GM12878 (cell line): ENCODE measurements around the gene NAV2. TPM values are rescaled to one million over a fixed set of nuclear protein-coding genes. Genes with fewer than 3 reads are reported as not detected.

Experiments used
- ATAC-seq: fragments of 200-7000 bp; cut with Tn5 transposase; 3 replicates; pipeline ENCODE4 v1.9.1; 2020; ENCODE audit warnings: mild to moderate bottlenecking, moderate library complexity
- BruUV-seq: library from RNA; stranded (reverse); fragments of 400-500 nt; replicated peaks from 2 replicates; lab custom pipeline; 2021; lab: Mats Ljungman, UMichigan
- CTCF ChIA-PET: fragments of 300-600 bp; sonication (Branson Sonifier 250); formaldehyde crosslinking; extraction: SDS; loops from one replicate; lab custom pipeline; 2021; ENCODE audit warnings: inconsistent platforms; lab: Yijun Ruan, JAX
- POLR2A ChIA-PET: fragments of 350-600 bp; formaldehyde crosslinking; extraction: SDS; loops from one replicate; lab custom pipeline; 2021; ENCODE audit warnings: inconsistent platforms; lab: Charles Lee
- RAD21 ChIA-PET: fragments of 300-600 bp; sonication (Branson Sonifier 250); formaldehyde crosslinking; loops from one replicate; lab custom pipeline; 2023; ENCODE audit warnings: antibody characterized with exemption; ENCODE audit not compliant: unreplicated experiment; lab: Charles Lee
- SMC1A ChIA-PET: fragments of 300-600 bp; sonication (Branson Sonifier 250); formaldehyde crosslinking; loops from one replicate; lab custom pipeline; 2023; ENCODE audit not compliant: unreplicated experiment, uncharacterized antibody; lab: Charles Lee
- DNase-seq: peaks from one replicate; pipeline ENCODE4 v3.0.0-alpha.2; 2011; ENCODE audit warnings: low read depth, low spot score
- FAIRE-seq: peaks from 3 replicates; lab custom pipeline; 2011; peaks lifted over from hg19 to GRCh38; lab: Jason Lieb, UNC
- H2AFZ ChIP-seq: 2 replicates; pipeline ENCODE4 v1.6.0; 2011; ENCODE audit warnings: low read depth, low read length, control low read depth; ENCODE audit not compliant: control insufficient read depth
- H3K27ac ChIP-seq: 2 replicates; pipeline ENCODE4 v1.5.1; 2011; ENCODE audit warnings: control low read depth; ENCODE audit not compliant: control insufficient read depth, insufficient read depth
- H3K27me3 ChIP-seq, 2 experiments: replicated peaks in 1 of 2; 2 replicates each; pipeline versions ENCODE4 v1.6.0 to v1.6.1; 2011; ENCODE audit warnings: low read length in 1 of 2; ENCODE audit not compliant: control insufficient read depth in 2 of 2, insufficient read depth in 2 of 2
- H3K36me3 ChIP-seq, 2 experiments: 2 replicates each; pipeline ENCODE4 v1.5.1; 2011; ENCODE audit warnings: low read length in 1 of 2; ENCODE audit not compliant: control insufficient read depth in 2 of 2, insufficient read depth in 2 of 2
- H3K4me1 ChIP-seq: 2 replicates; pipeline ENCODE4 v1.6.1; 2011; ENCODE audit warnings: mild to moderate bottlenecking, low read length, moderate library complexity, mixed read lengths; ENCODE audit not compliant: control insufficient read depth, insufficient read depth
- H3K4me2 ChIP-seq: 2 replicates; pipeline ENCODE4 v1.6.0; 2011; ENCODE audit warnings: control low read depth; ENCODE audit not compliant: control insufficient read depth, insufficient read depth
- H3K4me3 ChIP-seq: fragments of 200-600 bp; sonication (generic); 2 replicates; pipeline ENCODE4 v1.5.1; 2016
- H3K79me2 ChIP-seq: 2 replicates; pipeline ENCODE4 v1.6.0; 2011; ENCODE audit warnings: low read length; ENCODE audit not compliant: control insufficient read depth, insufficient read depth
- H3K9ac ChIP-seq: 2 replicates; pipeline ENCODE4 v1.8.0; 2011; ENCODE audit warnings: low read length, control low read depth, mixed read lengths; ENCODE audit not compliant: control insufficient read depth, insufficient read depth
- H3K9me3 ChIP-seq: replicated peaks from 3 replicates; pipeline ENCODE4 v1.5.1; 2011; ENCODE audit warnings: mild to moderate bottlenecking, low read length; ENCODE audit not compliant: control insufficient read depth, insufficient read depth
- H4K20me1 ChIP-seq: 2 replicates; pipeline ENCODE4 v1.6.0; 2011; ENCODE audit not compliant: control insufficient read depth, insufficient read depth
- BRCA1 ChIP-seq: IDR thresholded peaks from 2 replicates; pipeline ENCODE4 v1.6.1; 2011; ENCODE audit warnings: low read depth, low read length, improper control_type of control experiment
- ESRRA ChIP-seq: IDR thresholded peaks from 2 replicates; pipeline ENCODE4 v1.6.1; 2012; ENCODE audit warnings: mild to moderate bottlenecking, low read length, improper control_type of control experiment
- POLR2AphosphoS5 ChIP-seq: IDR thresholded peaks from 2 replicates; pipeline ENCODE4 v1.6.1; 2011; ENCODE audit warnings: mild to moderate bottlenecking, low read length, inconsistent platforms
- RAD21 ChIP-seq: IDR thresholded peaks from 2 replicates; pipeline ENCODE4 v1.6.1; 2011; ENCODE audit warnings: mild to moderate bottlenecking, low read depth, low read length, moderate library complexity; ENCODE audit not compliant: insufficient read depth
- RAD51 ChIP-seq: fragments of 450-650 bp; IDR thresholded peaks from 2 replicates; pipeline ENCODE4 v1.6.1; 2016; ENCODE audit warnings: moderate library complexity, mild to moderate bottlenecking, inconsistent platforms
- SMAD5 ChIP-seq: IDR thresholded peaks from 2 replicates; pipeline ENCODE4 v1.6.1; 2016; ENCODE audit warnings: antibody characterized with exemption, low read depth
- SMC3 ChIP-seq: IDR thresholded peaks from 2 replicates; pipeline ENCODE4 v1.6.1; 2011; ENCODE audit warnings: low read length, improper control_type of control experiment, borderline replicate concordance
- TCF7 ChIP-seq: IDR thresholded peaks from 2 replicates; pipeline ENCODE4 v1.6.1; 2014; ENCODE audit warnings: antibody characterized with exemption, borderline replicate concordance
- WGBS: methylation state at CpG from one replicate; pipeline ENCODE4 v1.1.6; 2016; ENCODE audit warnings: low lambda C conversion rate; ENCODE audit not compliant: insufficient replicate concordance, insufficient coverage; ENCODE audit errors: missing lambda C conversion rate; 5-methylcytosine and 5-hydroxymethylcytosine counted together
- in situ Hi-C: fragments of 300-500 bp; cut with MboI; formaldehyde crosslinking; loops from 9 replicates; pipeline ENCODE4 v1.14.3; 2018; ENCODE audit warnings: mixed read lengths
- intact Hi-C: fragments of 100-400 bp; cut with micrococcal nuclease; formaldehyde crosslinking; loops from one replicate; pipeline ENCODE4 v1.14.2; 2022; ENCODE audit not compliant: unreplicated experiment
- polyA plus RNA-seq, 11 experiments: library from polyadenylated mRNA; depleted of rRNA in 4 of 11; unstranded in 6 of 11; stranded (reverse) in 5 of 11; fragments of >200 nt; fragmentation: Nextera tagmentation in 4 of 11; fragmentation: Illumina TruSeq in 1 of 11; extraction: Ambion mirVana in 4 of 11; extraction: Trizol in 1 of 11; gene quantifications; 1 replicate in 1 of 11; 2 replicates in 10 of 11; pipeline versions ENCODE4 v1.2.1 to v1.2.3, GENCODE V29; 2011 to 2016; ENCODE audit warnings: inconsistent platforms in 2 of 11, missing spikeins in 2 of 11, low read depth in 1 of 11
- total RNA-seq, 4 experiments: library from RNA; depleted of rRNA in 3 of 4; stranded (reverse); fragments of >200 nt in 3 of 4; fragmentation: Illumina TruSeq in 1 of 4; extraction: Trizol in 1 of 4; gene quantifications; 2 replicates each; pipeline versions ENCODE4 v1.2.1 to v1.2.3, GENCODE V29; 2013 to 2021
- TF ChIP-seq, protein P1 (sequence below): fragments of 450-650 bp; formaldehyde crosslinking; IDR thresholded peaks from 2 replicates; pipeline ENCODE4 v1.4.0; 2020; ENCODE audit warnings: mild to moderate bottlenecking, moderate library complexity
- TF ChIP-seq, protein P2 (sequence below): fragments of 450-650 bp; IDR thresholded peaks from 2 replicates; pipeline ENCODE4 v1.6.1; 2017; ENCODE audit warnings: mild to moderate bottlenecking, moderate library complexity
- TF ChIP-seq, protein P3 (sequence below): fragments of 450-650 bp; IDR thresholded peaks from 2 replicates; pipeline ENCODE4 v1.6.1; 2016; ENCODE audit warnings: mild to moderate bottlenecking
- TF ChIP-seq, protein P4 (sequence below): fragments of 450-650 bp; IDR thresholded peaks from 2 replicates; pipeline ENCODE4 v1.6.1; 2017; ENCODE audit warnings: mild to moderate bottlenecking, moderate library complexity

The NAV2 gene
- total and polyA plus RNA-seq, 10 of the 15 experiments (the other 5 are each of a cell fraction or from before 2014, with no cell fraction given), result 0.35 to 6.1 (median 1.1) TPM

DNA sequence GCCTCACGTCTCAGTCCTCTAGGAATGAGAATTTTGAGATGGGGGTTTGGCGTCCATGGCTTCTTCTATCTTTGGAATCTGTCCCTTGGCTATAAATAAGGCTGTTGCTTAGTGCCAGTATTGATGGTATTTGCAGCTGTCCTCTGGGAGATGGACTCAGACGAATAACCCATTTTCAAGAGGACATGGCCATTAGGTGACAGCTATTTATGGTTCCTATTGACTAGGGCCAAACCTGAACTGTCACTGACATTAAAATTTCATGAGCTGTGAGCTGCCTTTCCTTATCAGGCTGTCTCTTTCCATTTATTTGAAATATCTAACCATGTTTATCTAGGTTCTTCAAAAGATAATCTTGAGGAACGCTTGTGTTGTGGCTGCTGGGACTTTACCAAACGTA, 92.7 kb downstream of the NAV2 start:
- in situ Hi-C loops, result no loop called here
- ChIA-PET RAD21 (no interaction called here), SMC1A (interaction anchor here (1.5 to 2.9 kb wide), 2 partner anchors 14 to 27 kb away, joined by 3 to 11 read pairs; no protein-coding TSS in a partner anchor), CTCF (interaction anchor here (1.6 to 4.3 kb wide), 2 partner anchors 22 to 241 kb away, joined by 4 to 38 read pairs; no protein-coding TSS in a partner anchor), POLR2A (no interaction called here)
- H3K27ac ChIP-seq, result no peak overlapping the region
- H3K9me3 ChIP-seq, result no peaks in the 10 kb centered on the region
- H3K4me2 ChIP-seq, result no peak overlapping the region
- no peak overlapping the region for H3K9ac ChIP-seq
- H3K79me2 ChIP-seq, result no peaks in the 10 kb centered on the region
- no peaks in the 10 kb centered on the region for H3K36me3 ChIP-seq
- H3K27me3 ChIP-seq, result no peaks in the 10 kb centered on the region
- no TSS peak for BruUV-seq
- ATAC-seq, result no peak
- FAIRE-seq, result no peak
- H4K20me1 ChIP-seq, result no peaks in the 10 kb centered on the region
- H2AFZ ChIP-seq, result no peak overlapping the region
- no peaks in the 10 kb centered on the region for H3K4me1 ChIP-seq
- H3K4me3 ChIP-seq, result no peak overlapping the region
- DNase-seq, result no peak
- intact Hi-C loops, result no loop called here
- 22% methylated on average over 5 of the region's 5 CpGs for WGBS
- TF ChIP-seq, protein P1, sequence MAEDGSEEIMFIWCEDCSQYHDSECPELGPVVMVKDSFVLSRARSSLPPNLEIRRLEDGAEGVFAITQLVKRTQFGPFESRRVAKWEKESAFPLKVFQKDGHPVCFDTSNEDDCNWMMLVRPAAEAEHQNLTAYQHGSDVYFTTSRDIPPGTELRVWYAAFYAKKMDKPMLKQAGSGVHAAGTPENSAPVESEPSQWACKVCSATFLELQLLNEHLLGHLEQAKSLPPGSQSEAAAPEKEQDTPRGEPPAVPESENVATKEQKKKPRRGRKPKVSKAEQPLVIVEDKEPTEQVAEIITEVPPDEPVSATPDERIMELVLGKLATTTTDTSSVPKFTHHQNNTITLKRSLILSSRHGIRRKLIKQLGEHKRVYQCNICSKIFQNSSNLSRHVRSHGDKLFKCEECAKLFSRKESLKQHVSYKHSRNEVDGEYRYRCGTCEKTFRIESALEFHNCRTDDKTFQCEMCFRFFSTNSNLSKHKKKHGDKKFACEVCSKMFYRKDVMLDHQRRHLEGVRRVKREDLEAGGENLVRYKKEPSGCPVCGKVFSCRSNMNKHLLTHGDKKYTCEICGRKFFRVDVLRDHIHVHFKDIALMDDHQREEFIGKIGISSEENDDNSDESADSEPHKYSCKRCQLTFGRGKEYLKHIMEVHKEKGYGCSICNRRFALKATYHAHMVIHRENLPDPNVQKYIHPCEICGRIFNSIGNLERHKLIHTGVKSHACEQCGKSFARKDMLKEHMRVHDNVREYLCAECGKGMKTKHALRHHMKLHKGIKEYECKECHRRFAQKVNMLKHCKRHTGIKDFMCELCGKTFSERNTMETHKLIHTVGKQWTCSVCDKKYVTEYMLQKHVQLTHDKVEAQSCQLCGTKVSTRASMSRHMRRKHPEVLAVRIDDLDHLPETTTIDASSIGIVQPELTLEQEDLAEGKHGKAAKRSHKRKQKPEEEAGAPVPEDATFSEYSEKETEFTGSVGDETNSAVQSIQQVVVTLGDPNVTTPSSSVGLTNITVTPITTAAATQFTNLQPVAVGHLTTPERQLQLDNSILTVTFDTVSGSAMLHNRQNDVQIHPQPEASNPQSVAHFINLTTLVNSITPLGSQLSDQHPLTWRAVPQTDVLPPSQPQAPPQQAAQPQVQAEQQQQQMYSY, result no peak
- no peak for TF ChIP-seq BRCA1
- TF ChIP-seq, protein P2, sequence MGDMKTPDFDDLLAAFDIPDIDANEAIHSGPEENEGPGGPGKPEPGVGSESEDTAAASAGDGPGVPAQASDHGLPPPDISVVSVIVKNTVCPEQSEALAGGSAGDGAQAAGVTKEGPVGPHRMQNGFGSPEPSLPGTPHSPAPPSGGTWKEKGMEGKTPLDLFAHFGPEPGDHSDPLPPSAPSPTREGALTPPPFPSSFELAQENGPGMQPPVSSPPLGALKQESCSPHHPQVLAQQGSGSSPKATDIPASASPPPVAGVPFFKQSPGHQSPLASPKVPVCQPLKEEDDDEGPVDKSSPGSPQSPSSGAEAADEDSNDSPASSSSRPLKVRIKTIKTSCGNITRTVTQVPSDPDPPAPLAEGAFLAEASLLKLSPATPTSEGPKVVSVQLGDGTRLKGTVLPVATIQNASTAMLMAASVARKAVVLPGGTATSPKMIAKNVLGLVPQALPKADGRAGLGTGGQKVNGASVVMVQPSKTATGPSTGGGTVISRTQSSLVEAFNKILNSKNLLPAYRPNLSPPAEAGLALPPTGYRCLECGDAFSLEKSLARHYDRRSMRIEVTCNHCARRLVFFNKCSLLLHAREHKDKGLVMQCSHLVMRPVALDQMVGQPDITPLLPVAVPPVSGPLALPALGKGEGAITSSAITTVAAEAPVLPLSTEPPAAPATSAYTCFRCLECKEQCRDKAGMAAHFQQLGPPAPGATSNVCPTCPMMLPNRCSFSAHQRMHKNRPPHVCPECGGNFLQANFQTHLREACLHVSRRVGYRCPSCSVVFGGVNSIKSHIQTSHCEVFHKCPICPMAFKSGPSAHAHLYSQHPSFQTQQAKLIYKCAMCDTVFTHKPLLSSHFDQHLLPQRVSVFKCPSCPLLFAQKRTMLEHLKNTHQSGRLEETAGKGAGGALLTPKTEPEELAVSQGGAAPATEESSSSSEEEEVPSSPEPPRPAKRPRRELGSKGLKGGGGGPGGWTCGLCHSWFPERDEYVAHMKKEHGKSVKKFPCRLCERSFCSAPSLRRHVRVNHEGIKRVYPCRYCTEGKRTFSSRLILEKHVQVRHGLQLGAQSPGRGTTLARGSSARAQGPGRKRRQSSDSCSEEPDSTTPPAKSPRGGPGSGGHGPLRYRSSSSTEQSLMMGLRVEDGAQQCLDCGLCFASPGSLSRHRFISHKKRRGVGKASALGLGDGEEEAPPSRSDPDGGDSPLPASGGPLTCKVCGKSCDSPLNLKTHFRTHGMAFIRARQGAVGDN, result no peak
- no peak for TF ChIP-seq SMC3
- TF ChIP-seq TCF7, result no peak
- no peak for TF ChIP-seq SMAD5
- no peak for TF ChIP-seq POLR2AphosphoS5
- TF ChIP-seq, protein P3, sequence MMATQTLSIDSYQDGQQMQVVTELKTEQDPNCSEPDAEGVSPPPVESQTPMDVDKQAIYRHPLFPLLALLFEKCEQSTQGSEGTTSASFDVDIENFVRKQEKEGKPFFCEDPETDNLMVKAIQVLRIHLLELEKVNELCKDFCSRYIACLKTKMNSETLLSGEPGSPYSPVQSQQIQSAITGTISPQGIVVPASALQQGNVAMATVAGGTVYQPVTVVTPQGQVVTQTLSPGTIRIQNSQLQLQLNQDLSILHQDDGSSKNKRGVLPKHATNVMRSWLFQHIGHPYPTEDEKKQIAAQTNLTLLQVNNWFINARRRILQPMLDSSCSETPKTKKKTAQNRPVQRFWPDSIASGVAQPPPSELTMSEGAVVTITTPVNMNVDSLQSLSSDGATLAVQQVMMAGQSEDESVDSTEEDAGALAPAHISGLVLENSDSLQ, result no peak
- TF ChIP-seq, protein P4, sequence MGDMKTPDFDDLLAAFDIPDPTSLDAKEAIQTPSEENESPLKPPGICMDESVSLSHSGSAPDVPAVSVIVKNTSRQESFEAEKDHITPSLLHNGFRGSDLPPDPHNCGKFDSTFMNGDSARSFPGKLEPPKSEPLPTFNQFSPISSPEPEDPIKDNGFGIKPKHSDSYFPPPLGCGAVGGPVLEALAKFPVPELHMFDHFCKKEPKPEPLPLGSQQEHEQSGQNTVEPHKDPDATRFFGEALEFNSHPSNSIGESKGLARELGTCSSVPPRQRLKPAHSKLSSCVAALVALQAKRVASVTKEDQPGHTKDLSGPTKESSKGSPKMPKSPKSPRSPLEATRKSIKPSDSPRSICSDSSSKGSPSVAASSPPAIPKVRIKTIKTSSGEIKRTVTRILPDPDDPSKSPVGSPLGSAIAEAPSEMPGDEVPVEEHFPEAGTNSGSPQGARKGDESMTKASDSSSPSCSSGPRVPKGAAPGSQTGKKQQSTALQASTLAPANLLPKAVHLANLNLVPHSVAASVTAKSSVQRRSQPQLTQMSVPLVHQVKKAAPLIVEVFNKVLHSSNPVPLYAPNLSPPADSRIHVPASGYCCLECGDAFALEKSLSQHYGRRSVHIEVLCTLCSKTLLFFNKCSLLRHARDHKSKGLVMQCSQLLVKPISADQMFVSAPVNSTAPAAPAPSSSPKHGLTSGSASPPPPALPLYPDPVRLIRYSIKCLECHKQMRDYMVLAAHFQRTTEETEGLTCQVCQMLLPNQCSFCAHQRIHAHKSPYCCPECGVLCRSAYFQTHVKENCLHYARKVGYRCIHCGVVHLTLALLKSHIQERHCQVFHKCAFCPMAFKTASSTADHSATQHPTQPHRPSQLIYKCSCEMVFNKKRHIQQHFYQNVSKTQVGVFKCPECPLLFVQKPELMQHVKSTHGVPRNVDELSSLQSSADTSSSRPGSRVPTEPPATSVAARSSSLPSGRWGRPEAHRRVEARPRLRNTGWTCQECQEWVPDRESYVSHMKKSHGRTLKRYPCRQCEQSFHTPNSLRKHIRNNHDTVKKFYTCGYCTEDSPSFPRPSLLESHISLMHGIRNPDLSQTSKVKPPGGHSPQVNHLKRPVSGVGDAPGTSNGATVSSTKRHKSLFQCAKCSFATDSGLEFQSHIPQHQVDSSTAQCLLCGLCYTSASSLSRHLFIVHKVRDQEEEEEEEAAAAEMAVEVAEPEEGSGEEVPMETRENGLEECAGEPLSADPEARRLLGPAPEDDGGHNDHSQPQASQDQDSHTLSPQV, result no peak
- no peak for TF ChIP-seq RAD51
- no peak for TF ChIP-seq ESRRA
- no peak for TF ChIP-seq RAD21
